Activated B cell treated with CpG ODN at 0.5 μM for 24 hours (primary cell): ENCODE data around the gene SPATA25. TPM values are rescaled to one million over a fixed set of nuclear protein-coding genes. Genes with fewer than 3 reads are reported as not detected.

Source experiments
- ATAC-seq: fragments of 200-7000 bp; cut with Tn5 transposase; one replicate; pipeline ENCODE4 v1.10.0; 2021; ENCODE audit warnings: low read depth, mild to moderate bottlenecking, moderate library complexity
- CTCF ChIA-PET: fragments of 350-600 bp; sonication (Branson Sonifier 250); formaldehyde crosslinking; loops from one replicate; lab custom pipeline; 2021; ENCODE audit warnings: antibody characterized with exemption; lab: Charles Lee
- POLR2A ChIA-PET: fragments of 350-600 bp; sonication (Branson Sonifier 250); formaldehyde crosslinking; loops from one replicate; lab custom pipeline; 2021; ENCODE audit warnings: antibody characterized with exemption; lab: Charles Lee
- DNase-seq: peaks from one replicate; pipeline ENCODE4 v3.0.0; 2022
- H3K27ac Mint-ChIP-seq: one replicate; pipeline ENCODE4 v1.8.0; 2020; ENCODE audit warnings: mixed read lengths
- H3K27me3 Mint-ChIP-seq: one replicate; pipeline ENCODE4 v1.8.0; 2021; ENCODE audit warnings: mixed read lengths
- H3K36me3 Mint-ChIP-seq: one replicate; pipeline ENCODE4 v1.8.0; 2021; ENCODE audit warnings: low read depth, mixed read lengths
- H3K4me1 Mint-ChIP-seq: one replicate; pipeline ENCODE4 v1.8.0; 2021; ENCODE audit warnings: mixed read lengths
- H3K4me3 Mint-ChIP-seq: one replicate; pipeline ENCODE4 v1.8.0; 2020; ENCODE audit warnings: mild to moderate bottlenecking, mixed read lengths
- H3K9me3 Mint-ChIP-seq: one replicate; pipeline ENCODE4 v1.8.0; 2020; ENCODE audit warnings: mixed read lengths
- intact Hi-C: fragments of 100-400 bp; cut with micrococcal nuclease; formaldehyde crosslinking; loops from one replicate; pipeline ENCODE4 v1.15.1; 2024
- total RNA-seq: library from RNA; stranded (reverse); gene quantifications from 2 replicates; pipeline ENCODE4 v1.2.3, GENCODE V29; 2022
- TF ChIP-seq, protein P1 (sequence below): fragments of 200-600 bp; IDR thresholded peaks from one replicate; pipeline ENCODE4 v1.8.0; 2022; ENCODE audit warnings: antibody characterized with exemption, mild to moderate bottlenecking

SPATA25 gene
- total RNA-seq, 1 donor from 2014 or later, result 0.53 TPM

DNA sequence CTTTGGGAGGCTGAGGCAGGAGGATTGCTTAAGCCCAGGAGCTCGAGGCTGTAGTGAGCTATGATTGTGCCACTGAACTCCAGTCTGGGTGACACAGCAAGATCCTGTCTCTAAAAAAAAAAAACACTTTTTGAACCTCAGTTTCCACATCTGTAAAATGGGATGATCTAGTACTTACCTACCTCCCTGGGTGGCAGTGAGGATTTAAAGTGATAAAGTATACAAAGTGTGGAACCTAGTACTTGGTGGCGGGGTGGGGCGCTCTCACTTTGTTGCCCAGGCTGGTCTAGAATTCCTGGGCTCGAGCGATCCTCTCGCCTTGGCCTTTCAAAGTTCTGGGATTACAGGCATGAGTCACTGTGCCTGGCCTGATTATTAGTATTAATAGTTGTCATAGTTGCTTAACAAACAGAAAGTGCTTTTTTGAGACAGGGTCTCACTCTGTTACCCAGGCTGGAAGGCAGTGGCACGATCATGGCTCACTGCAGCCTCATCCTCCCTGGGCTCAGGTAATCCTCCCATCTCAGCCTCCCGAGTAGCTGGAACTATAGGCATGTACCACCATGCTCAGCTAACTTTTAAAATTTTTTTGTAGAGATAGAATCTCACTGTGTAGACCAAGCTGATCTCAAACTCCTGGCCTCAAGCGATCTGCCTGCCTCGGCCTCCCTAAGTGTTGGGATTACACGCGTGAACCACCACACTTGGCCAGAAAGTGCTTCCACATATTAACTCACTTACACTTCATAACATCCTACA, 31.5 kb upstream of the SPATA25 start:
- ChIA-PET POLR2A (no interaction called here), CTCF (no interaction called here)
- TF ChIP-seq, protein P1, sequence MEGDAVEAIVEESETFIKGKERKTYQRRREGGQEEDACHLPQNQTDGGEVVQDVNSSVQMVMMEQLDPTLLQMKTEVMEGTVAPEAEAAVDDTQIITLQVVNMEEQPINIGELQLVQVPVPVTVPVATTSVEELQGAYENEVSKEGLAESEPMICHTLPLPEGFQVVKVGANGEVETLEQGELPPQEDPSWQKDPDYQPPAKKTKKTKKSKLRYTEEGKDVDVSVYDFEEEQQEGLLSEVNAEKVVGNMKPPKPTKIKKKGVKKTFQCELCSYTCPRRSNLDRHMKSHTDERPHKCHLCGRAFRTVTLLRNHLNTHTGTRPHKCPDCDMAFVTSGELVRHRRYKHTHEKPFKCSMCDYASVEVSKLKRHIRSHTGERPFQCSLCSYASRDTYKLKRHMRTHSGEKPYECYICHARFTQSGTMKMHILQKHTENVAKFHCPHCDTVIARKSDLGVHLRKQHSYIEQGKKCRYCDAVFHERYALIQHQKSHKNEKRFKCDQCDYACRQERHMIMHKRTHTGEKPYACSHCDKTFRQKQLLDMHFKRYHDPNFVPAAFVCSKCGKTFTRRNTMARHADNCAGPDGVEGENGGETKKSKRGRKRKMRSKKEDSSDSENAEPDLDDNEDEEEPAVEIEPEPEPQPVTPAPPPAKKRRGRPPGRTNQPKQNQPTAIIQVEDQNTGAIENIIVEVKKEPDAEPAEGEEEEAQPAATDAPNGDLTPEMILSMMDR, result no peak
- Mint-ChIP-seq H3K4me3 (no peak overlapping the region), H3K27ac (no peak overlapping the region), H3K4me1 (peaks cover 5% of the 10 kb centered on the region), H3K27me3 (peaks cover 33% of the 10 kb centered on the region), H3K9me3 (no peaks in the 10 kb centered on the region), H3K36me3 (no peaks in the 10 kb centered on the region)
- DNase-seq, result no peak
- ATAC-seq, result no peak
- intact Hi-C loops, result no loop called here

DNA sequence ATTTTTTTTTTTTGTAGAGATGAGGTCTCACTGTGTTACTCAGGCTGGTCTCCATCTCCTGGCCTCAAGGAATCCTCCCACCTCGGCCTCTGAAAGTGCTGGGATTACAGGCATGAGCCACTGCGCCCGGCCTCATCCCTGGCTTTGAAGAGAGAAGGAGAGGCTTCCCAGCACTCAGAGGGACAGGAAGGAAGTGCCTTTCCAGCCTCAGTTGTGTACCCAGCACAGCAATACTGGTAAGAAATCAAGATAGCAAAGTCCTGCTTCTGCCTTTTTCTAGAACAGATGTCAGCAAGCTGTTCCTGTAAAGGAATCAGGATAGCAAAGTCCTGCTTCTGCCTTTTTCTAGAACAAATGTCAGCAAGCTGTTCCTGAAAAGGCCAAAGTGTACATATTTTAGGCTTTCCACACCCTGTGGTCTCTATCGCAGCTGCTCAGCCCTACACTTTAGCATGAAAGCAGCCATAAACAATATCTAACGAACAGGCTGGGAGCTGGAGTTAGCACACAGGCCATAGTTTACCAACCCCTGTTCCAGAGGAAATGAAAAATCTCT, 30.8 kb upstream of the SPATA25 start:
- TF ChIP-seq, protein P1, result no peak
- no peaks in the 10 kb centered on the region for H3K36me3 Mint-ChIP-seq
- CTCF ChIA-PET, result interaction anchor here (0.7 kb wide), 1 partner anchor 20 kb away, joined by 3 read pairs; no protein-coding TSS in a partner anchor
- ATAC-seq (no peak), DNase-seq (no peak)
- intact Hi-C loops, result no loop called here
- POLR2A ChIA-PET, result interaction anchor here (1.2 kb wide), 1 partner anchor 12 kb away, joined by 3 read pairs; no protein-coding TSS in a partner anchor
- peaks cover 33% of the 10 kb centered on the region for H3K27me3 Mint-ChIP-seq
- H3K4me3 Mint-ChIP-seq, result no peak overlapping the region
- no peaks in the 10 kb centered on the region for H3K9me3 Mint-ChIP-seq
- H3K4me1 Mint-ChIP-seq, result peaks cover 5% of the 10 kb centered on the region
- H3K27ac Mint-ChIP-seq, result no peak overlapping the region

DNA sequence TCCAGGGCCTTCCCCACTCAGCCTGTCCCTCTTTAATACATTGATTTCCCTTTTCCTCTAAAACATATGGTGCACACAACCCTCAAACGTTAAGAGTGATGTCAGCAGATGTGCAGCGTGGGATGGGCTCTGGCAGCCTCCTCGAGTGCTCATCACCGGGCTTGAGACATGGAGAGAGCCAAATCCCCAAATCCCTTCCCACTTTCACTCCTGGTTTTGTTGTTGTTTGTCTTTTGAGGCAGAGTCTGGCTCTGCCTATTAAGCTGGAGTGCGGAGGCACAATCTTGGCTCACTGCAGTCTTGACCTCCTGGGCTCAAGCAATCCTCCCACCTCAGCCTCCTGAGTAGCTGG, 30.3 kb upstream of the SPATA25 start:
- POLR2A ChIA-PET, result interaction anchor here (1.2 to 1.4 kb wide), 2 partner anchors 13 to 16 kb away, joined by 3 read pairs; no protein-coding TSS in a partner anchor
- H3K36me3 Mint-ChIP-seq, result no peaks in the 10 kb centered on the region
- peaks cover 7% of the 10 kb centered on the region for H3K4me1 Mint-ChIP-seq
- H3K4me3 Mint-ChIP-seq, result no peak overlapping the region
- H3K27ac Mint-ChIP-seq, result no peak overlapping the region
- no peak for DNase-seq
- TF ChIP-seq, protein P1, result no peak
- ATAC-seq, result no peak
- CTCF ChIA-PET, result interaction anchor here (0.7 kb wide), 1 partner anchor 21 kb away, joined by 3 read pairs; no protein-coding TSS in a partner anchor
- H3K27me3 Mint-ChIP-seq, result peaks cover 35% of the 10 kb centered on the region
- intact Hi-C loops, result no loop called here
- H3K9me3 Mint-ChIP-seq, result no peaks in the 10 kb centered on the region

DNA sequence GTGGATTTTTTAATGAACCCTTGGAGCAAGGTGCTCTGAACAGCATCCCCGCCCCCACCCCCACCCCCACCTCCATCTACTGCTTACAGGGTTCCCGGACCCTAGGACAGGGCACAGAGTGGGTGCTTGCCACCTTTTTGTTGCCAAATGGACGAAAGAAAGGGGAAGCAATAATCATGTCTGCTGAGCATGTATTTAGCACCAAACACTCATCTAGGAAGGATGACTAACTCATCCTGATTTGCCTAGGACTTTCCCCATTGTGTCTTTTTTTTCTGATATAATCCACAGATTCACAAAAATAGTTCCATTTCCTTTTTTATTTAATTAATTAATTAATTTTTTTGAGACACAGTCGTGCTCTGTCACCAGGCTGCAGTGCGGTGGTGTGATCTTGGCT, 25.7 kb upstream of the SPATA25 start:
- no peaks in the 10 kb centered on the region for H3K9me3 Mint-ChIP-seq
- H3K4me3 Mint-ChIP-seq, result peak overlapping the region; percentile 74
- POLR2A ChIA-PET, result no interaction called here

DNA sequence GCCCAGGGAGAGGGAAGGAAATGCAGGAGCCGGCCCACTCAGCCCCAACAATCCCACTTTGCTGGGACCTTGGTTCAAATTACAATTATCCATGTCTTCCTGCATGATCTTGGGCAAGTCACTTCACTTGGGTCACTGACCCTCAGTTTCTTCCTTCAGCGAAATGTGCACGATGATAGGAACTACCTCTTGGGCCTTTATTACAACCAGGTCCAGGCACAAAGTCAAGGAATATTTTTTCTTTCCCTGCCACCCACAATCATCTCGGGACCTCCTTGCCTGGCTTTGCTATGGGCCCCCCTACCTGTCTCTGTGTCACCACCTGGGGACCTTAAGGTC, 24.9 kb upstream of the SPATA25 start:
- TF ChIP-seq, protein P1, result no peak
- no peak for ATAC-seq
- ChIA-PET POLR2A (interaction anchor here (2.6 to 3.7 kb wide), 3 partner anchors 22 to 59 kb away, joined by 9 to 68 read pairs (median 9); partner anchors contain the start of genes ACOT8, PCIF1, ZNF335 and ZSWIM3), CTCF (no interaction called here)
- peaks cover 31% of the 10 kb centered on the region for H3K4me1 Mint-ChIP-seq
- peak overlapping the region; percentile 36 for H3K4me3 Mint-ChIP-seq
- H3K36me3 Mint-ChIP-seq, result no peaks in the 10 kb centered on the region
- intact Hi-C loops, result no loop called here
- peaks cover 12% of the 10 kb centered on the region for H3K27me3 Mint-ChIP-seq
- H3K27ac Mint-ChIP-seq, result peak overlapping the region; percentile 30
- no peaks in the 10 kb centered on the region for H3K9me3 Mint-ChIP-seq
- no peak for DNase-seq

More for the DNA sequence above, 25.7 kb upstream of the SPATA25 start:
- DNase-seq (no peak), ATAC-seq (no peak)
- peaks cover 31% of the 10 kb centered on the region for H3K4me1 Mint-ChIP-seq
- peaks cover 15% of the 10 kb centered on the region for H3K27me3 Mint-ChIP-seq
- no peaks in the 10 kb centered on the region for H3K36me3 Mint-ChIP-seq
- intact Hi-C loops, result no loop called here
- TF ChIP-seq, protein P1, result no peak
- peak overlapping the region; percentile 76 for H3K27ac Mint-ChIP-seq
- CTCF ChIA-PET, result no interaction called here
